Mesenchymal stem cell (in vitro differentiated cells and primary cell): Measurements from ENCODE around the gene FEN1.
A peak's percentile ranks its signal among the peaks of the same experiment; 100 is the strongest.

ENCODE experiments used
- DNase-seq: peaks from one replicate; pipeline ENCODE4 v3.0.0-alpha.2; 2013
- H2AFZ ChIP-seq: one replicate; pipeline ENCODE4 v1.6.1; 2013; ENCODE audit warnings: low read depth, mild to moderate bottlenecking, control low read depth, inconsistent platforms, low read length, moderate library complexity
- H2AK5ac ChIP-seq: 2 replicates; pipeline ENCODE4 v1.6.1; 2013; ENCODE audit warnings: low read length, moderate library complexity, mild to moderate bottlenecking, inconsistent platforms; ENCODE audit not compliant: severe bottlenecking
- H2BK120ac ChIP-seq: one replicate; pipeline ENCODE4 v1.6.1; 2013; ENCODE audit warnings: low read depth, mild to moderate bottlenecking, inconsistent platforms, low read length, moderate library complexity
- H2BK12ac ChIP-seq, 2 experiments: one replicate each; pipeline ENCODE4 v1.6.1; 2013; ENCODE audit warnings: inconsistent platforms in 2 of 2, low read length in 2 of 2, mild to moderate bottlenecking in 2 of 2, moderate library complexity in 2 of 2, control low read depth in 1 of 2
- H2BK15ac ChIP-seq: one replicate; pipeline ENCODE4 v1.6.1; 2013; ENCODE audit warnings: mild to moderate bottlenecking, low read depth, inconsistent platforms; ENCODE audit not compliant: poor library complexity, severe bottlenecking
- H2BK5ac ChIP-seq: 2 replicates; pipeline ENCODE4 v1.6.1; 2013; ENCODE audit warnings: low read depth, mild to moderate bottlenecking, low read length, control low read depth, inconsistent platforms; ENCODE audit not compliant: poor library complexity, severe bottlenecking
- H3K14ac ChIP-seq, 2 experiments: one replicate each; pipeline ENCODE4 v1.6.1; 2013; ENCODE audit warnings: inconsistent platforms in 2 of 2, low read length in 2 of 2, control low read depth in 1 of 2, mild to moderate bottlenecking in 1 of 2, moderate library complexity in 1 of 2
- H3K18ac ChIP-seq, 2 experiments: one replicate each; pipeline ENCODE4 v1.6.1; 2013; ENCODE audit warnings: inconsistent platforms in 2 of 2, low read length in 2 of 2, control low read depth in 1 of 2, low read depth in 1 of 2, mild to moderate bottlenecking in 1 of 2
- H3K23ac ChIP-seq, 2 experiments: one replicate each; pipeline ENCODE4 v1.6.1; 2013; ENCODE audit warnings: inconsistent platforms in 2 of 2, low read length in 2 of 2, mild to moderate bottlenecking in 2 of 2, moderate library complexity in 2 of 2, control low read depth in 1 of 2
- H3K27ac ChIP-seq: 2 replicates; pipeline ENCODE4 v1.5.1; 2013; ENCODE audit warnings: mild to moderate bottlenecking, moderate library complexity, low read length, control low read depth, inconsistent platforms; ENCODE audit not compliant: poor library complexity, severe bottlenecking
- H3K27me3 ChIP-seq, 2 experiments: 2 replicates each; pipeline versions ENCODE4 v1.6.1 to v1.7.0; 2013; ENCODE audit warnings: low read length in 2 of 2, mild to moderate bottlenecking in 2 of 2, moderate library complexity in 2 of 2, control low read depth in 1 of 2, inconsistent platforms in 1 of 2; ENCODE audit not compliant: control insufficient read depth in 1 of 2, insufficient read depth in 1 of 2
- H3K36me3 ChIP-seq, 2 experiments: 2 replicates each; pipeline versions ENCODE4 v1.6.1 to v1.7.0; 2013; ENCODE audit warnings: low read length in 2 of 2, control low read depth in 1 of 2, inconsistent platforms in 1 of 2, low read depth in 1 of 2, mild to moderate bottlenecking in 1 of 2; ENCODE audit not compliant: insufficient read depth in 2 of 2, control insufficient read depth in 1 of 2
- H3K4ac ChIP-seq, 2 experiments: one replicate each; pipeline ENCODE4 v1.6.1; 2013; ENCODE audit warnings: inconsistent platforms in 2 of 2, low read length in 2 of 2, mild to moderate bottlenecking in 2 of 2, moderate library complexity in 2 of 2, control low read depth in 1 of 2, low read depth in 1 of 2
- H3K4me1 ChIP-seq: 2 replicates; pipeline ENCODE4 v1.6.1; 2013; ENCODE audit warnings: low read depth, low read length, control low read depth; ENCODE audit not compliant: control insufficient read depth, insufficient read depth
- H3K4me2 ChIP-seq: 2 replicates; pipeline ENCODE4 v1.6.1; 2013; ENCODE audit warnings: low read length, mild to moderate bottlenecking, inconsistent platforms; ENCODE audit not compliant: poor library complexity, severe bottlenecking
- H3K4me3 ChIP-seq, 2 experiments: 2 replicates each; pipeline versions ENCODE4 v1.5.1 to v1.7.0; 2013; ENCODE audit warnings: low read length in 2 of 2, mild to moderate bottlenecking in 2 of 2, control low read depth in 1 of 2, low read depth in 1 of 2; ENCODE audit not compliant: insufficient read depth in 1 of 2
- H3K79me1 ChIP-seq: replicated peaks from 2 replicates; pipeline ENCODE4 v1.6.1; 2013; ENCODE audit warnings: mild to moderate bottlenecking, control low read depth, low read length, inconsistent platforms; ENCODE audit not compliant: poor library complexity, severe bottlenecking
- H3K9ac ChIP-seq: 2 replicates; pipeline ENCODE4 v1.7.0; 2013; ENCODE audit warnings: mild to moderate bottlenecking, low read length, moderate library complexity
- H3K9me3 ChIP-seq: 2 replicates; pipeline ENCODE4 v1.7.0; 2013; ENCODE audit warnings: mild to moderate bottlenecking, low read length; ENCODE audit not compliant: control insufficient read depth
- H4K8ac ChIP-seq: one replicate; pipeline ENCODE4 v1.6.1; 2013; ENCODE audit warnings: inconsistent platforms, mild to moderate bottlenecking, low read length, moderate library complexity
- H4K91ac ChIP-seq: one replicate; pipeline ENCODE4 v1.6.1; 2013; ENCODE audit warnings: mild to moderate bottlenecking, low read length, inconsistent platforms
- WGBS: methylation state at CpG from one replicate; pipeline ENCODE4 v1.1.7; 2013; ENCODE audit warnings: mixed read lengths; 5-methylcytosine and 5-hydroxymethylcytosine counted together

The FEN1 gene

DNA sequence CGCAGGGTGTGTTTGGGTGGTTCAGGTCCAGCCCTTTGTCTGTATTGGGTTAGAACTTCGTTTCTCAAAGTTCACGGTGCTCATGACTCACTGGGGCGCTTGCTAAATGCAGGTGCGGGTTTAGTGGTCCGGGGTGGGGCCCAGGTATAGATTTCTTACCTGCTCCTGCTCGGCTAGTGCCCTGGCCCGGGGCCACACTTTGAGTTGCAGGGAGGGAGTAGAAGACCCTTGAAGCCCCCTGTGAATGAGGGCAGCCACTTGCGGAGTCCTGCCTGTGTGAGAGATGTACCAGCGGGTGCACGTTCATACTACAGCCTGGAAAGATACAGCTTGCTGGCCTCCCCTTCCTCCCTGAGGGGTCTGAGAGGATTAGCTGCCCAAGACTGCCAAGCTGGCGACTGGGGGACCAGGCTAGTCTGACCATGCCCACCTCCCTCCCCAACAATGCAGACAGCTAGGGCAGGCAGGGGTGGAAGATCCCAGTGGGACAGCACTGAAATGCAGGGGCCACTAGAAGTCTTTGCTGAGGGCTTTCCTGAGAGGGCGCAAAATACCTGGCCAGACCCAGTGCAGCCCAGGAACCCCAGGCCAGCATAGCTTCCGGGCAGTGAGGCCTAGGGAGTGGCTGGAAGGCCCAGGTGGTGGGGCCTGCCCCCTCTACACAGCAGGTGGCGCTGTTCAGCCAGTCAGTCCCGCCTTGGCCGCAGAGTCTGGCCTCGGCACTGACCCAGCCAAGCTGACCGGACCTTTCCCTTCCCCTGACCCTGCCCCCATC lies 45.3 kb upstream of the FEN1 start:
- Histone ChIP-seq H3K36me3 (peaks cover 0 to 24% of the 10 kb centered on the region in 2 experiments), H3K4ac (peak overlapping the region; percentile 19 to 85), H3K27me3 (peaks cover 0 to 25% of the 10 kb centered on the region in 2 experiments), H2AFZ (peak overlapping the region; percentile 75), H2BK5ac (no peak overlapping the region), H2BK15ac (peak overlapping the region; percentile 13), H2AK5ac (peak overlapping the region; percentile 80), H3K4me2 (no peak overlapping the region), H3K9ac (no peak overlapping the region), H3K9me3 (no peaks in the 10 kb centered on the region), H3K79me1 (no peaks in the 10 kb centered on the region), H4K91ac (peak overlapping the region; percentile 91), H3K4me1 (peaks cover 42% of the 10 kb centered on the region), H3K14ac (no peak overlapping the region), H2BK120ac (peak overlapping the region; percentile 39), H4K8ac (peak overlapping the region; percentile 99), H2BK12ac (peak overlapping the region; percentile 33 to 40), H3K18ac (peak overlapping the region; percentile 54 to 61), H3K27ac (no peak overlapping the region), H3K23ac (no peak overlapping the region), H3K4me3 (no peak overlapping the region)
- peak; percentile 71 for DNase-seq
- 71% methylated on average over 14 of the region's 19 CpGs for WGBS

GRCh38 chr11:61747967-61748285 lies 44.8 kb upstream of the FEN1 start:
- H3K36me3 ChIP-seq, result peaks cover 0 to 21% of the 10 kb centered on the region in 2 experiments
- no peaks in the 10 kb centered on the region for H3K9me3 ChIP-seq
- peak overlapping the region in 1 of 2 experiments; percentile 25 for H3K18ac ChIP-seq
- peak overlapping the region; percentile 21 for H2AK5ac ChIP-seq
- WGBS, result 49% methylated on average over 3 of the region's 3 CpGs
- no peak overlapping the region for H3K9ac ChIP-seq
- peaks cover 43% of the 10 kb centered on the region for H3K4me1 ChIP-seq
- H2BK15ac ChIP-seq, result no peak overlapping the region
- no peak overlapping the region for H3K4ac ChIP-seq
- H4K8ac ChIP-seq, result peak overlapping the region; percentile 99
- DNase-seq, result no peak
- H2AFZ ChIP-seq, result no peak overlapping the region
- H3K27ac ChIP-seq, result no peak overlapping the region
- no peak overlapping the region for H3K4me3 ChIP-seq
- no peak overlapping the region for H3K14ac ChIP-seq
- H3K27me3 ChIP-seq, result peaks cover 0 to 28% of the 10 kb centered on the region in 2 experiments
- H2BK120ac ChIP-seq, result no peak overlapping the region
- no peak overlapping the region for H3K4me2 ChIP-seq
- H2BK12ac ChIP-seq, result no peak overlapping the region
- no peak overlapping the region for H2BK5ac ChIP-seq
- no peak overlapping the region for H3K23ac ChIP-seq
- peaks cover 3% of the 10 kb centered on the region for H3K79me1 ChIP-seq
- peak overlapping the region; percentile 58 for H4K91ac ChIP-seq

DNA sequence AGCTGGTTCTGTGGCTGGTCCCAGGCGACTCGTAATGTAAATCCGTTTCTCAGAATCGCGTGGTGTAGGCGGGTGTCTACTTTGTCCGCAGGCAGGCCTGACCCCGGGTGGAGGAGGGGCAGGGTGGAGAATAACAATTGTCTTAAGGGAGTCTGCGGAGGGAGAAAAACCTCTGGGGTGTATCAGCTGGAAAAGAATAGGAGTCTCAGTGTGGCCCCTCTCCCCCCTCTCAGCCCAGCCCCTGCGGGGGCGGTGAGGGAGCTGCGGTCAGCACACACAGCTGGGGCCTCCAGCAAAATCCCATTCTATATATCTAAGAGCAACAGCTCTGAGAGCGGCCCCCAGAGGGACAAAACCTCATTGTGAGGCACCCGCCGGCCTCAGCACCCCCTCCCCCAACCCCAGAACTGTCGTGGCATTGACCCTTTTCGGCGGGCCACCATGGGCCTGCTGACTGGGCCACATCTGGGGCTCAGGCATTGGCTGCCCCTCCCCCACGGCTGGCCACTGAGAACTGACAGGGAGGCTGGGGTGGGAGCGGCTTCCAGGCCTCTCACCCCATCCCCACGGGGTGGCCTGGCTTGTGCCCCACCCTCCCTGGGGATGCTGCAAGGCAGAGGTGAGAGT lies 43.0 kb upstream of the FEN1 start:
- Histone ChIP-seq H2AFZ (no peak overlapping the region), H3K18ac (no peak overlapping the region), H3K79me1 (peaks cover 14% of the 10 kb centered on the region), H3K4ac (no peak overlapping the region), H2BK120ac (no peak overlapping the region), H3K4me3 (no peak overlapping the region), H3K27ac (no peak overlapping the region), H3K4me2 (no peak overlapping the region), H2BK12ac (peak overlapping the region in 1 of 2 experiments; percentile 51), H4K91ac (no peak overlapping the region), H3K36me3 (peaks cover 0 to 7% of the 10 kb centered on the region in 2 experiments), H3K9ac (no peak overlapping the region), H3K14ac (no peak overlapping the region), H2BK15ac (peak overlapping the region; percentile 96), H3K4me1 (peaks cover 55% of the 10 kb centered on the region), H3K23ac (no peak overlapping the region), H2BK5ac (no peak overlapping the region), H2AK5ac (no peak overlapping the region), H3K9me3 (no peaks in the 10 kb centered on the region), H3K27me3 (peaks cover 0 to 42% of the 10 kb centered on the region in 2 experiments), H4K8ac (peak overlapping the region; percentile 61)
- DNase-seq, result no peak
- 46% methylated on average over 19 of the region's 21 CpGs for WGBS

DNA sequence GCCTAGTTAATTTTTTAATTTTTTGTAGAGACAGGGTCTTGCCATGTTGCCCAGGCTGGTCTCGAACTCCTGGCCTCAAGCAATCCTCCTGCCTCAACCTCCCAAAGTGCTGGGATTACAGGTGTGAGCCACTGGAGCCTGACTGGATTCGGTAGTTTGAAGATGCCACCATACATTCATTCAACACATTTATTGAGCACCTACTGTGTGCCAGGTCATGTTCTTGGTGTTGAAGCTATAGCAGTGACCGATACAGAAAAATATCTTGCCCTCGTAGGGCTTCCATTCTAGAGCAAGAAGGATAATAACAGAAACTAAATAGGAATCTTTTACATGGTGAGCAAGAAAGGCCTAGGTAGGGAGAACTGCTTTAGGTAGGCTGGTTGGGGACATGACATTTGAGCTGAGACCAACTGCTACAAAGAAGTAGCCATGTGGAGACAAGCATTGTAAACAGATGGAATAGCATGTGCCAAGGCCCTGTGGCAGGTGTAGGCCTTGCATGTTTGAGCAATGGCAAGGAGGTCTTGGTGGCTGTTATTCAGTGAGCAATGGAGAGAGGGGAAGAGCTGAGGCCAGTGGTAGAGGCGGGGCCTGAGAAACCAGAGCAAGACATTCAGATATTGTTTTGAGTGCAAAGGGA lies 42.0 kb upstream of the FEN1 start:
- no peak overlapping the region for H2BK120ac ChIP-seq
- H2BK15ac ChIP-seq, result no peak overlapping the region
- H3K4me1 ChIP-seq, result peaks cover 55% of the 10 kb centered on the region
- no peak overlapping the region for H2BK12ac ChIP-seq
- no peak overlapping the region for H3K18ac ChIP-seq
- H3K9ac ChIP-seq, result no peak overlapping the region
- H4K8ac ChIP-seq, result no peak overlapping the region
- H3K4me3 ChIP-seq, result no peak overlapping the region
- no peak overlapping the region for H3K23ac ChIP-seq
- H3K9me3 ChIP-seq, result no peaks in the 10 kb centered on the region
- H2AFZ ChIP-seq, result no peak overlapping the region
- whole genome bisulfite sequencing, result 98% methylated on average over 5 of the region's 5 CpGs
- H3K36me3 ChIP-seq, result no peaks in the 10 kb centered on the region
- H3K14ac ChIP-seq, result no peak overlapping the region
- no peak overlapping the region for H2AK5ac ChIP-seq
- peaks cover 0 to 42% of the 10 kb centered on the region in 2 experiments for H3K27me3 ChIP-seq
- no peak overlapping the region for H3K4me2 ChIP-seq
- H3K4ac ChIP-seq, result no peak overlapping the region
- peaks cover 14% of the 10 kb centered on the region for H3K79me1 ChIP-seq
- no peak overlapping the region for H3K27ac ChIP-seq
- H2BK5ac ChIP-seq, result no peak overlapping the region
- DNase-seq, result no peak
- no peak overlapping the region for H4K91ac ChIP-seq
